ENCODE measurements around the gene CHST3. TPM values are rescaled to one million over a fixed set of nuclear protein-coding genes. Genes with fewer than 3 reads are reported as not detected.

CHST3 gene
- total RNA-seq, 6 donors from 2014 or later = 5.4 to 15.0 (median 8.4) TPM

DNA sequence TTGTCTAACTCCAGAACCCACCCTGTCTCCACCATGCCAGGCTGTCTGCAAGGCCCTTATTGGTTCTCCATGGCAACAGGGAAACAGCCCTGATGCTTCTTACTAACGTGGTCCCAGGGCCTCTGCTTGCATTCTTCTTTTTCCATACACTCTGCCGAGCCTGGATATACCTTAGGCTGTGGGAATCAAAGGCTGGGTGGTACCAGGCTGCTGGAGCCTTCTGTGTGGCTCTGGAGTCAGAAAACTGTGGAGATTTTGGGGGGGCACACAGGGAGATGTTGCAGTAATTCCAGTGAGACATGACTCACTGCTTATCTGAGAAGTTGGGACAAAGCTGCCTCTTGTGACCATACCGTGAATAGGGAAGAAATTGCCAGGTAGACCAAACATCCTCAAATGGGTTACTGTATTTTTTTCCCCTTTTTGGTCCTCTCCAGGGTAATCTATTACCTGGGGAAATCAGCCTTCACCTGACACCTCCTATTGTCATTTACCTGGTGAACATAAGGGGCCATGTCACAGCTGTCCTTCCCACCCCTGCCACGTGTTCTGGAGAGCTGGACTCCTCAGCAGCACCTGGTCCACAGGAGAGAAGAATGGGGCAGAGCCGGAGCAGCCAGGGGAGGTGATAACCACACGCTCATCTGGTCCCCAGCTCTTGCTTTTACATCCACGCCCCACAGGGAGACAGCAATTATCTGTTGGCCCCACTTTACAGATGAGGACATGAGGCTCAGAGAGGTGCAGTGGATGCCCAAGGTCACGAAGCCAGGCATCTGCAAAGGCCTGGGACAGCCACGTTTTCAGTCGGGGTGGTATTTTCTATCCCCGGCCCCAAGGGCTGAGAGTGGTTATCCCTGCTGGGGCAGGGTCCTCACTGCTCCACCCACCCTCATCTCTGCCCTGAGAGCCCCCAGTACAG, 4.6 kb downstream of the CHST3 start:
- Histone ChIP-seq H3K36me3 (no peaks in the 10 kb centered on the region), H3K4me1 (peaks cover 20 to 66% (median 41%) of the 10 kb centered on the region in 4 donors)
- 73 to 81% methylated on average over 10 to 11 of the region's 11 CpGs for WGBS, 2 donors

DNA sequence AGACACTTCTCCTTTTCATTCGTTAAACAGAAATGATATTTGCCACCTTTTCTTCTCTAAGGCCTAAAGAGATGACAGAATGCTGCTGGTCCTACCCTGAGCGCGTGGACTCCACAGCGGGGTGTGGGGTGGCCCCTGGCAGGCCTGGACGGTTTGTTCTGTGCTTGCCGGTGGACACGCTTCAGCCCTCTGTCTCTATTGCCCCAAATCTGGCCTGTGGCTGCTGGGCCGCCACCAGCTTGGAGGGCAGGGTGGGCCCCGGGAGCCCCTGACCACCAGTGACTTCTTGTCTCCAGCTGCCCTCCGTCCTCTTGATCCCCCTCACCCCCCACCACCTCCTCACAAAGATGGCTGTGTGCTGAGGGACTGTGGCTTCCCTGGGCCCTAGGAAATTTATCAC, 5.7 kb downstream of the CHST3 start:
- WGBS, 2 donors = 78 to 84% methylated on average over 9 to 10 of the region's 10 CpGs
- peaks cover 0 to 3% (median under 1%) of the 10 kb centered on the region in 4 donors for H3K27me3 ChIP-seq
- DNase-seq = peak in 1 of 2 donors; percentile 60
- H3K4me1 ChIP-seq = peaks cover 23 to 64% (median 48%) of the 10 kb centered on the region in 4 donors
- no peak for TF ChIP-seq POLR2A (IDR thresholded peaks at IDR 0.05)
- TF ChIP-seq EP300 (IDR thresholded peaks at IDR 0.05) = no peak
- no peak for TF ChIP-seq POLR2AphosphoS5 (IDR thresholded peaks at IDR 0.05)
- TF ChIP-seq, protein P1, sequence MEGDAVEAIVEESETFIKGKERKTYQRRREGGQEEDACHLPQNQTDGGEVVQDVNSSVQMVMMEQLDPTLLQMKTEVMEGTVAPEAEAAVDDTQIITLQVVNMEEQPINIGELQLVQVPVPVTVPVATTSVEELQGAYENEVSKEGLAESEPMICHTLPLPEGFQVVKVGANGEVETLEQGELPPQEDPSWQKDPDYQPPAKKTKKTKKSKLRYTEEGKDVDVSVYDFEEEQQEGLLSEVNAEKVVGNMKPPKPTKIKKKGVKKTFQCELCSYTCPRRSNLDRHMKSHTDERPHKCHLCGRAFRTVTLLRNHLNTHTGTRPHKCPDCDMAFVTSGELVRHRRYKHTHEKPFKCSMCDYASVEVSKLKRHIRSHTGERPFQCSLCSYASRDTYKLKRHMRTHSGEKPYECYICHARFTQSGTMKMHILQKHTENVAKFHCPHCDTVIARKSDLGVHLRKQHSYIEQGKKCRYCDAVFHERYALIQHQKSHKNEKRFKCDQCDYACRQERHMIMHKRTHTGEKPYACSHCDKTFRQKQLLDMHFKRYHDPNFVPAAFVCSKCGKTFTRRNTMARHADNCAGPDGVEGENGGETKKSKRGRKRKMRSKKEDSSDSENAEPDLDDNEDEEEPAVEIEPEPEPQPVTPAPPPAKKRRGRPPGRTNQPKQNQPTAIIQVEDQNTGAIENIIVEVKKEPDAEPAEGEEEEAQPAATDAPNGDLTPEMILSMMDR (IDR thresholded peaks at IDR 0.05) = no peak
- H3K4me3 ChIP-seq = no peak overlapping the region
- peak overlapping the region in 3 of 4 donors; percentile 8 to 61 (median 39) for H3K27ac ChIP-seq
- no peak for ATAC-seq (ENCODE audit: low FRiP score in 2 of 2)
- no peaks in the 10 kb centered on the region for H3K36me3 ChIP-seq
- H3K9me3 ChIP-seq = no peaks in the 10 kb centered on the region

More for the DNA sequence above, 4.6 kb downstream of the CHST3 start:
- DNase-seq (no peak), ATAC-seq (ENCODE audit: low FRiP score in 2 of 2) (no peak)
- TF ChIP-seq, protein P1 (IDR thresholded peaks at IDR 0.05) = no peak
- TF ChIP-seq POLR2AphosphoS5 (IDR thresholded peaks at IDR 0.05) (no peak), EP300 (IDR thresholded peaks at IDR 0.05) (no peak), POLR2A (IDR thresholded peaks at IDR 0.05) (no peak)
- H3K4me3 ChIP-seq = no peak overlapping the region
- H3K9me3 ChIP-seq = no peaks in the 10 kb centered on the region
- H3K27me3 ChIP-seq = peaks cover 0 to 12% (median 4%) of the 10 kb centered on the region in 4 donors
- peak overlapping the region in 2 of 4 donors; percentile 8 to 61 for H3K27ac ChIP-seq

DNA sequence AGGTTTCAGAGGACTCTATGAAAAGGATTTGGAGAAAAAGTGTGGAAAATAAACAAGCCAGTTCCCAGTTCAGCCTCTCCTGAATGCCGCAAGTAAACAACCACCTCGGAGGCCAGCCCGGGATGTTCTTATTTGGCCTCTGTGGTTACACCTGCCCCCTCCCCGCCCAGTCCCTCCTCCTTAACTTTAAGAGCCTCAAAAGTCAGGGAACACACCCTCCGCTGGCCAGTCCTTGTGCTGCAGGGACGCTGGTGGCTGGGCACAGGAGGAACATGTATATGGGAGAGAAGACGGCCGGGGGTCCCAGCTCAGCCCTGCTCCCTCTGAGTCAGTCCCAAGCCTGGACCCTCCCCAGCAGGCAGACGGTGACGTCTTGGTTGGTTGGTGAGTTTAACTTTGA, 6.1 kb downstream of the CHST3 start:
- no peaks in the 10 kb centered on the region for H3K36me3 ChIP-seq

DNA sequence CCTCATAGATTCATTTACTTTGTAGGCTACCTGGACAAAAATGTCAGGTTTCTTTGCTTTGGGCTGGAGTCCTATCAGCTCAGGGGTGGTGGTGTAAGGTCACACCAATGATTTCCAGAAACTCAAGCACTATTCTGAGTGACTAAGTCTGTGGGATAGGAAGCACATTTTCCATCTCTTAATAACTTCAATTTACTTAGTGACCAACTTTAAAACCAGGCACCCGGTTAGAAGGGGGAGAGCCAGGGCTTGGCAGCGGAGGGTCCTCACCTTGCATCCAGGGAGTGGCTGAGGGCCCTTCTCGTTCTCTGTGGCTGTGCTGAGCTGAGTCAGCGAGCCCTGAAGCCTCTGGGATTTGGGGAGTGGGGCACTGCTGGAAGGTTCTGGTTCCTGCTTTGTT, 6.7 kb downstream of the CHST3 start:
- H3K9me3 ChIP-seq = no peaks in the 10 kb centered on the region
- no peak overlapping the region for H3K4me3 ChIP-seq
- 57 to 62% methylated on average over 4 of the region's 4 CpGs for WGBS, 2 donors
- no peaks in the 10 kb centered on the region for H3K27me3 ChIP-seq
- no peak for TF ChIP-seq POLR2AphosphoS5 (IDR thresholded peaks at IDR 0.05)
- no peak for TF ChIP-seq POLR2A (IDR thresholded peaks at IDR 0.05)
- TF ChIP-seq, protein P1 (IDR thresholded peaks at IDR 0.05) = no peak
- TF ChIP-seq EP300 (IDR thresholded peaks at IDR 0.05) = no peak
- H3K4me1 ChIP-seq = peaks cover 27 to 67% (median 56%) of the 10 kb centered on the region in 4 donors
- ATAC-seq (ENCODE audit: low FRiP score in 2 of 2) (no peak), DNase-seq (no peak)
- H3K36me3 ChIP-seq = no peaks in the 10 kb centered on the region
- H3K27ac ChIP-seq = peak overlapping the region in 2 of 4 donors; percentile 8 to 61

More for the DNA sequence above, 6.1 kb downstream of the CHST3 start:
- TF ChIP-seq, protein P1 (IDR thresholded peaks at IDR 0.05) = peak in 2 of 6 experiments; percentile 20 to 27
- TF ChIP-seq POLR2AphosphoS5 (IDR thresholded peaks at IDR 0.05) = no peak
- peak in 1 of 2 donors; percentile 64 for ATAC-seq (ENCODE audit: low FRiP score in 2 of 2)
- WGBS, 2 donors = 48 to 69% methylated on average over 10 of the region's 10 CpGs
- no peaks in the 10 kb centered on the region for H3K9me3 ChIP-seq
- peak in 1 of 2 donors; percentile 48 for DNase-seq
- no peaks in the 10 kb centered on the region for H3K27me3 ChIP-seq
- peaks cover 25 to 64% (median 51%) of the 10 kb centered on the region in 4 donors for H3K4me1 ChIP-seq
- H3K27ac ChIP-seq = peak overlapping the region in 3 of 4 donors; percentile 8 to 61 (median 39)
- no peak overlapping the region for H3K4me3 ChIP-seq
